ENCODE data around the gene ATG9B. TPM values are rescaled to one million over a fixed set of nuclear protein-coding genes. Genes with fewer than 3 reads are reported as not detected.

ATG9B gene
- total RNA-seq, 1 experiment from 2014 or later = 2.1 TPM

DNA sequence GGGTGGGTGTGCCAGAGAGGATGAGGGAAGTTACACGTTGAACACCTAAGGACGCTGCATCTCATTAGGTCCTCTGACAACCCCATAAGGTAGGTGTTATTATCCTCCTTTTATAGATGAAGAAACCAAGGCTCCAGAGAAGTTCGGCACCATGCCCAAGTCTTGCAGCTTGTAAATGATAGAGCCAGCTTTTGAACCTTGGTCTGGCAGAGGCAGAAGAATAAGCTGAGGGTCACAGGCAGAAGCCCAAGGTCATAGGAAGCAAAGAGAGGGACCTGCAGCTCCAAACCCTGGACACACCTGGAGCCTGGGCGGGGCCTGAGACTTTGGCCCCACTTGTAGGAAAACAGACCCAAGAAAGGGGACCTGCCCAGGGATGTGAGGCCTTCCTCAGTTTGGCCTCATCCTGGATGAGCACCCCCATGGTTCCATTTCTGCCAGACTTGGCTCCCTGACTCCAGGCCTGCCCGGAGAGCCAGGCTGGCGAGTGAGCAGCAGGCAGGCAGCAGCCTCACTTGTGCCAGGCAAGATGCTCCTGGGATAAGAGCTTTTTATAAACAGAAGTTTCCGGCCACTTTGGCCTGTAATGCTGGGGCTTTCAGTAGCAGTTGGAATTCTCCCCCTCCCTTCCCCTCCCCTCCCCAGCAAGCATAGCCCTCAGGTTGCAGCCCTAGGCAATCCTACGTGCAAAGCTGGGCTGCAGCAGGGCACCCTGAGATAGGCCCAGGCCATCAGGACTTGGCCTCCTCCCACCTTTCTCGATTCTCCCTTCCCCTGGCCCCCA, 48.6 kb downstream of the ATG9B start:
- Histone ChIP-seq H3K36me3 (ENCODE audit: control insufficient read depth in 1 of 2, insufficient read depth in 2 of 2, low read length in 2 of 2) (no peaks in the 10 kb centered on the region), H3K4me1 (ENCODE audit: control insufficient read depth in 1 of 2, insufficient read depth in 2 of 2, low read length in 2 of 2) (peaks cover 34 to 51% of the 10 kb centered on the region in 2 experiments), H2AFZ (ENCODE audit: low read depth, low read length, poor library complexity, severe bottlenecking) (no peak overlapping the region), H3K4me3 (replicated peaks in 1 of 2; ENCODE audit: low read depth in 1 of 2, low read length in 2 of 2) (peak overlapping the region; percentile 67 to 75), H3K9ac (ENCODE audit: low read length) (peak overlapping the region; percentile 65), H3K27ac (ENCODE audit: low read depth, low read length) (peak overlapping the region; percentile 81), H3K79me2 (ENCODE audit: insufficient read depth, low read length) (0 out of 2 replicates have a peak, but pooled peaks cover 2% of the 10 kb centered on the region), H3K27me3 (ENCODE audit: insufficient read depth, low read length) (peaks cover 12% of the 10 kb centered on the region; the same call in 1 of the 2 replicates), H4K20me1 (ENCODE audit: insufficient read depth) (no peaks in the 10 kb centered on the region), H3K9me2 (ENCODE audit: insufficient read depth) (no peaks in the 10 kb centered on the region), H3K4me2 (ENCODE audit: low read length) (peak overlapping the region; percentile 92), H3K9me3 (ENCODE audit: control insufficient read depth in 1 of 2, insufficient read depth in 1 of 2, low read depth in 1 of 2, low read length in 2 of 2) (no peaks in the 10 kb centered on the region)
- no peak for ATAC-seq
- no peak for TF ChIP-seq ATF3 (IDR thresholded peaks at IDR 0.05)
- POLR2A ChIA-PET = interaction anchor here (1.0 kb wide), 1 partner anchor 77 kb away, joined by 4 read pairs; no protein-coding TSS in a partner anchor
- no peak for DNase-seq (ENCODE audit: low read depth, low spot score)
- BruUV-seq (replicated peaks) = no TSS peak
- intact Hi-C loops (cut with micrococcal nuclease) = no loop called here
- RAD21 ChIA-PET (ENCODE audit: low non-redundant PET in 1 of 2, low total read pairs in 2 of 2, uncharacterized antibody in 2 of 2, unreplicated experiment in 2 of 2) = no interaction called here
- CTCF ChIA-PET = interaction anchor here (1.2 to 1.7 kb wide), 4 partner anchors 10 to 35 kb away, joined by 4 to 5 read pairs (median 4); no protein-coding TSS in a partner anchor

GRCh38 chr7:150974468-150975391, 49.6 kb downstream of the ATG9B start:
- ATAC-seq = peak; percentile 66
- Histone ChIP-seq H3K9ac (ENCODE audit: low read length) (peak overlapping the region; percentile 65), H3K4me2 (ENCODE audit: low read length) (peak overlapping the region; percentile 92), H3K27me3 (ENCODE audit: insufficient read depth, low read length) (peaks cover 2% of the 10 kb centered on the region; the same call in 1 of the 2 replicates), H3K36me3 (ENCODE audit: control insufficient read depth in 1 of 2, insufficient read depth in 2 of 2, low read length in 2 of 2) (no peaks in the 10 kb centered on the region), H3K9me3 (ENCODE audit: control insufficient read depth in 1 of 2, insufficient read depth in 1 of 2, low read depth in 1 of 2, low read length in 2 of 2) (no peaks in the 10 kb centered on the region), H2AFZ (ENCODE audit: low read depth, low read length, poor library complexity, severe bottlenecking) (no peak overlapping the region), H3K79me2 (ENCODE audit: insufficient read depth, low read length) (0 out of 2 replicates have a peak, but pooled peaks cover 2% of the 10 kb centered on the region), H3K9me2 (ENCODE audit: insufficient read depth) (no peaks in the 10 kb centered on the region), H3K27ac (ENCODE audit: low read depth, low read length) (peak overlapping the region; percentile 81), H3K4me3 (replicated peaks in 1 of 2; ENCODE audit: low read depth in 1 of 2, low read length in 2 of 2) (peak overlapping the region; percentile 67 to 75), H4K20me1 (ENCODE audit: insufficient read depth) (no peaks in the 10 kb centered on the region), H3K4me1 (ENCODE audit: control insufficient read depth in 1 of 2, insufficient read depth in 2 of 2, low read length in 2 of 2) (peaks cover 34 to 47% of the 10 kb centered on the region in 2 experiments)
- peak; percentile 43 for DNase-seq (ENCODE audit: low read depth, low spot score)
- ChIA-PET RAD21 (ENCODE audit: low non-redundant PET in 1 of 2, low total read pairs in 2 of 2, uncharacterized antibody in 2 of 2, unreplicated experiment in 2 of 2) (no interaction called here), POLR2A (interaction anchor here (1.0 kb wide), 1 partner anchor 76 kb away, joined by 4 read pairs; no protein-coding TSS in a partner anchor), CTCF (interaction anchor here (1.2 to 1.7 kb wide), 4 partner anchors 10 to 35 kb away, joined by 3 to 5 read pairs (median 4); no protein-coding TSS in a partner anchor)
- intact Hi-C loops (cut with micrococcal nuclease) = no loop called here
- no TSS peak for BruUV-seq (replicated peaks)
- TF ChIP-seq EZH2 (IDR thresholded peaks at IDR 0.05) (no peak), SIN3A (IDR thresholded peaks at IDR 0.05; ENCODE audit: low read depth) (no peak), REST (IDR thresholded peaks at IDR 0.05; ENCODE audit: low read depth) (no peak), ZFX (IDR thresholded peaks at IDR 0.05) (peak; percentile 73), TCF7L2 (IDR thresholded peaks at IDR 0.05; ENCODE audit: borderline replicate concordance, extremely low read depth, insufficient read depth, insufficient read length) (no peak), SP1 (IDR thresholded peaks at IDR 0.05; ENCODE audit: low read depth) (no peak), CEBPB (IDR thresholded peaks at IDR 0.05; ENCODE audit: low read depth) (no peak), RAD21 (IDR thresholded peaks at IDR 0.05; ENCODE audit: low read depth) (no peak), MAX (IDR thresholded peaks at IDR 0.05) (no peak), POLR2AphosphoS5 (IDR thresholded peaks at IDR 0.05; ENCODE audit: low read depth, low read length) (peak; percentile 90), JUND (IDR thresholded peaks at IDR 0.05) (no peak), SRF (IDR thresholded peaks at IDR 0.05; ENCODE audit: low read depth) (no peak), FOSL1 (IDR thresholded peaks at IDR 0.05; ENCODE audit: low read depth) (no peak), EGR1 (IDR thresholded peaks at IDR 0.05; ENCODE audit: low read depth) (no peak)
